Trophoblast cell (in vitro differentiated cells and primary cell): Measurements from ENCODE around the gene SNAP91.

Source experiments
- DNase-seq, 2 donors: peaks; one replicate each; pipeline ENCODE4 v3.0.0-alpha.2; 2016
- H2AFZ ChIP-seq: 2 replicates; pipeline ENCODE4 v1.6.1; 2013; ENCODE audit warnings: low read length, moderate library complexity, mild to moderate bottlenecking; ENCODE audit not compliant: insufficient read depth, poor library complexity
- H2AK5ac ChIP-seq: 2 replicates; pipeline ENCODE4 v1.6.1; 2013; ENCODE audit warnings: mild to moderate bottlenecking, low read length
- H2BK120ac ChIP-seq: 2 replicates; pipeline ENCODE4 v1.6.1; 2013; ENCODE audit warnings: low read length, mild to moderate bottlenecking, moderate library complexity; ENCODE audit not compliant: insufficient read depth, poor library complexity
- H2BK12ac ChIP-seq: 2 replicates; pipeline ENCODE4 v1.6.1; 2013; ENCODE audit warnings: mild to moderate bottlenecking, low read length, moderate library complexity
- H2BK5ac ChIP-seq: 2 replicates; pipeline ENCODE4 v1.6.1; 2013; ENCODE audit warnings: low read length, low read depth, moderate library complexity, mild to moderate bottlenecking; ENCODE audit not compliant: poor library complexity
- H3K14ac ChIP-seq: 2 replicates; pipeline ENCODE4 v1.6.1; 2013; ENCODE audit warnings: mild to moderate bottlenecking, low read length
- H3K18ac ChIP-seq: 2 replicates; pipeline ENCODE4 v1.6.1; 2013; ENCODE audit warnings: mild to moderate bottlenecking, low read length
- H3K23ac ChIP-seq: 2 replicates; pipeline ENCODE4 v1.6.1; 2013; ENCODE audit warnings: low read length
- H3K27ac ChIP-seq: 2 replicates; pipeline ENCODE4 v1.5.1; 2013; ENCODE audit warnings: low read depth, mild to moderate bottlenecking, inconsistent platforms, low read length, moderate library complexity
- H3K27me3 ChIP-seq: 2 replicates; pipeline ENCODE4 v1.6.1; 2013; ENCODE audit warnings: inconsistent platforms, mild to moderate bottlenecking, low read length, moderate library complexity; ENCODE audit not compliant: insufficient read depth
- H3K36me3 ChIP-seq, 2 experiments: 1 replicate in 1 of 2; 2 replicates in 1 of 2; pipeline ENCODE4 v1.6.1; 2013; ENCODE audit warnings: low read length in 2 of 2, mild to moderate bottlenecking in 2 of 2, moderate library complexity in 1 of 2; ENCODE audit not compliant: insufficient read depth in 2 of 2, control insufficient read depth in 1 of 2
- H3K4ac ChIP-seq: 2 replicates; pipeline ENCODE4 v1.6.1; 2013; ENCODE audit warnings: low read depth, mild to moderate bottlenecking, low read length, moderate library complexity
- H3K4me1 ChIP-seq, 2 experiments: 1 replicate in 1 of 2; 2 replicates in 1 of 2; pipeline ENCODE4 v1.6.1; 2013; ENCODE audit warnings: low read length in 2 of 2, mild to moderate bottlenecking in 2 of 2, moderate library complexity in 1 of 2; ENCODE audit not compliant: insufficient read depth in 2 of 2, control insufficient read depth in 1 of 2
- H3K4me2 ChIP-seq: 2 replicates; pipeline ENCODE4 v1.6.1; 2013; ENCODE audit warnings: inconsistent platforms, mild to moderate bottlenecking, low read length, moderate library complexity
- H3K4me3 ChIP-seq: 2 replicates; pipeline ENCODE4 v1.5.1; 2013; ENCODE audit warnings: mild to moderate bottlenecking, low read depth, low read length, inconsistent platforms
- H3K79me1 ChIP-seq: one replicate; pipeline ENCODE4 v1.6.1; 2013; ENCODE audit warnings: low read length
- H3K79me2 ChIP-seq: 2 replicates; pipeline ENCODE4 v1.6.1; 2013; ENCODE audit warnings: low read length, mild to moderate bottlenecking; ENCODE audit not compliant: control insufficient read depth, insufficient read depth, poor library complexity
- H3K9ac ChIP-seq: 2 replicates; pipeline ENCODE4 v1.6.1; 2013; ENCODE audit warnings: mild to moderate bottlenecking, low read length
- H3K9me3 ChIP-seq: 2 replicates; pipeline ENCODE4 v1.6.1; 2013; ENCODE audit warnings: low read depth, mild to moderate bottlenecking, control low read depth, inconsistent platforms, low read length; ENCODE audit not compliant: insufficient read depth
- H4K12ac ChIP-seq: 2 replicates; pipeline ENCODE4 v1.6.1; 2013; ENCODE audit warnings: low read depth, mild to moderate bottlenecking, low read length, moderate library complexity
- H4K8ac ChIP-seq: 2 replicates; pipeline ENCODE4 v1.6.1; 2013; ENCODE audit warnings: low read depth, mild to moderate bottlenecking, low read length, moderate library complexity
- H4K91ac ChIP-seq: one replicate; pipeline ENCODE4 v1.6.1; 2013; ENCODE audit warnings: low read depth, mild to moderate bottlenecking, low read length, moderate library complexity
- WGBS: extraction: QIAGEN DNeasy Blood & Tissue Kit; methylation state at CpG from one replicate; pipeline ENCODE4 v1.1.7; 2013; ENCODE audit warnings: missing lambda C conversion rate; ENCODE audit not compliant: insufficient read length, insufficient coverage; ENCODE audit errors: extremely low coverage; 5-methylcytosine and 5-hydroxymethylcytosine counted together

The SNAP91 gene

DNA sequence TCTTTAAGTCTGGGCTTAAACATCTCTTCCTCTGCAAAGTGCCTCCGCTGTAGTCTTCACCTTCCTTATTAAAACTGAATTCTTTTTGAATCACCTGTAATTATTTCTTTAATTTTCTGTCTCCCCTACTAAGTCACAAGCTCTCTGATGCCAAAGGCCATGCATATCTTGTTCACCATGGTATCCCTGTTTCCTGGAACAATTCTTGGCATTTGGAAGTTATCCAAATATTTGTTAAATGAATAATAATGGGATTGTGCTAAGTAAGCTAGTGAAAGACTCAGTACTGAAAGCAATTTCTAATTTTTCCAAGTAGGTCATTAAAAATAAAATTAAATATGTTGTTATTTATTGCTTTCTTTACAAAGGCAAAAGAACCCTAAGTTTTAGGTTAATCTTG lies 12.2 kb downstream of the SNAP91 start:
- Histone ChIP-seq H2BK120ac (no peak overlapping the region), H3K27me3 (no peaks in the 10 kb centered on the region), H3K36me3 (no peaks in the 10 kb centered on the region), H2BK12ac (no peak overlapping the region), H2AK5ac (no peak overlapping the region), H3K18ac (no peak overlapping the region), H4K12ac (no peak overlapping the region), H3K14ac (no peak overlapping the region), H3K79me1 (no peaks in the 10 kb centered on the region), H4K91ac (no peak overlapping the region), H2AFZ (no peak overlapping the region), H3K9me3 (no peaks in the 10 kb centered on the region), H3K9ac (no peak overlapping the region), H3K4ac (no peak overlapping the region), H3K4me3 (no peak overlapping the region), H3K23ac (no peak overlapping the region), H3K4me1 (no peaks in the 10 kb centered on the region), H3K27ac (no peak overlapping the region), H3K4me2 (no peak overlapping the region), H3K79me2 (no peaks in the 10 kb centered on the region), H4K8ac (no peak overlapping the region), H2BK5ac (no peak overlapping the region)
- no CpG with 5 or more reads among the region's 1 CpG for WGBS
- DNase-seq = peak in 1 of 2 donors; percentile 16

DNA sequence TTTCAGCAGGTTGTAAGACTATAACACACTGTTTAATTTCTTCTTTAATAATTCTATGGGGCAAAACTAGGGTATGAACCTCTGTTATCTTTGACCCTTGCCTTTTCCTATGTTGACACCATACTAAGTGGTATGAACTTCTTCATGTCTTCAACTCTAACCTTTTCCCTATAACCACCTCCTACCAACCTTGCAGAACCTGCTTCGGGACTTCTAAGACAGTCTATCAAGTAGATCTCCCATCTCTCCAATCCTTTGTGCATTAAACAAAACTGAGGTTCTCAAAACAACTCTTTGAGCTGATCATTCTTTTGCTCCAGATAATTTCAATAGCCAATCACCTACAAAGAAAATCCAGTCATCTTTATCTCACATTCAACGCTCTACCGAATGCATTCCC lies 23.4 kb downstream of the SNAP91 start:
- Histone ChIP-seq H3K4me3 (no peak overlapping the region), H3K23ac (no peak overlapping the region), H3K4ac (no peak overlapping the region), H4K91ac (no peak overlapping the region), H3K36me3 (no peaks in the 10 kb centered on the region), H3K14ac (no peak overlapping the region), H3K4me2 (no peak overlapping the region), H3K9me3 (no peaks in the 10 kb centered on the region), H3K27me3 (no peaks in the 10 kb centered on the region), H2BK120ac (no peak overlapping the region), H3K27ac (no peak overlapping the region), H4K8ac (no peak overlapping the region), H3K18ac (no peak overlapping the region), H2BK12ac (no peak overlapping the region), H3K4me1 (no peaks in the 10 kb centered on the region), H3K79me2 (no peaks in the 10 kb centered on the region), H2AFZ (no peak overlapping the region), H2BK5ac (no peak overlapping the region), H4K12ac (no peak overlapping the region), H3K9ac (no peak overlapping the region), H3K79me1 (no peaks in the 10 kb centered on the region), H2AK5ac (no peak overlapping the region)
- WGBS = 100% methylated on average over 2 of the region's 3 CpGs
- DNase-seq = peak in 1 of 2 donors; percentile 50

DNA sequence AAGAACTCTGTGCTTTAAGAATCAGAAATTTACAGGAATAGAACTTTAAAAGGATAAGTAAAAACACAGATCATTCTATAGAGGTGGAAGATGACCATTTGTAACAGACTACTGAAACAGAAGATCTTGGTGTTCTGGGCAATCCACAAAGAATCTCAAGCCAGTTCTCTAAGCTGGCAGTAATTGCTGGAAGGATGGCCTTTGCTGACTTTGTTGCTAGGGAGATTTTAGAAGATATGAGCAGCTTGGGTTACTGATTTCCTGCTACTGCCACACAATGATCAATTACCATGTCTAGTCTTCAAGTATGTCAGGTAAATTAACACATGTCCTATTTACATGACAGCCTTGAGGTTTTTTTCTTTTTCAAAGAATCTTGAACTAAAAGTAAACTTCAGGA lies 31.1 kb downstream of the SNAP91 start:
- no peak overlapping the region for H4K12ac ChIP-seq
- no peak overlapping the region for H3K4me2 ChIP-seq
- no peak overlapping the region for H2AFZ ChIP-seq
- no peak overlapping the region for H3K4me3 ChIP-seq
- no peak overlapping the region for H4K91ac ChIP-seq
- no peak overlapping the region for H2AK5ac ChIP-seq
- no peak overlapping the region for H3K9ac ChIP-seq
- H3K4ac ChIP-seq = no peak overlapping the region
- H3K4me1 ChIP-seq = no peaks in the 10 kb centered on the region
- no peak overlapping the region for H2BK5ac ChIP-seq
- no peak overlapping the region for H2BK12ac ChIP-seq
- H3K27me3 ChIP-seq = no peaks in the 10 kb centered on the region
- H3K36me3 ChIP-seq = no peaks in the 10 kb centered on the region
- DNase-seq = no peak
- no peak overlapping the region for H3K23ac ChIP-seq
- H4K8ac ChIP-seq = no peak overlapping the region
- H3K79me1 ChIP-seq = no peaks in the 10 kb centered on the region
- H3K27ac ChIP-seq = no peak overlapping the region
- no peak overlapping the region for H3K18ac ChIP-seq
- no peak overlapping the region for H3K14ac ChIP-seq
- no peaks in the 10 kb centered on the region for H3K9me3 ChIP-seq
- no peaks in the 10 kb centered on the region for H3K79me2 ChIP-seq
- no peak overlapping the region for H2BK120ac ChIP-seq

DNA sequence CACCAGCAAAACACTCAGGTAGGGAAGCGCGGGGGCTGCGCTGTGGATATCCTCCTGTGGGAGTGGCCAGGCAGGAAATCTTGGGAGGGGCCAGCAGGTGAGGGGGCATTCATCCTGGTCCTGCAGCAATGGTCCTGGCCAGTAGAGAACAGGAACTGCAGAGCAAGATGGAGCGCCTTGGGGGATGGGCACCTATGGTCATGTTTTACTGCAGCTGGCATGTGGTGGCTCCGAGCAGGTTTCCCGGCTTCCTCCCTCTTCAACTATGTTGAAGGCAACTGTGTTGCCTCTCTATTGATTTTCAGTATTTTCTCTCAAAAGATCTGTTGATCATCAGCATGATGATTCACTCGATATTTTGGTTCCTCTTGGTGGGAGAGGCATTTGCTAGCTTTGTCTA lies 70.9 kb downstream of the SNAP91 start:
- WGBS = no CpG with 5 or more reads among the region's 7 CpGs
- Histone ChIP-seq H3K4me2 (no peak overlapping the region), H3K79me1 (no peaks in the 10 kb centered on the region), H2AFZ (no peak overlapping the region), H4K8ac (no peak overlapping the region), H2BK12ac (no peak overlapping the region), H2AK5ac (no peak overlapping the region), H3K4me1 (peaks cover 3 to 8% of the 10 kb centered on the region in 2 experiments), H4K12ac (no peak overlapping the region), H3K79me2 (no peaks in the 10 kb centered on the region), H3K9ac (peak overlapping the region; percentile 69), H3K14ac (no peak overlapping the region), H3K27me3 (no peaks in the 10 kb centered on the region), H3K4me3 (peak overlapping the region; percentile 53), H2BK5ac (no peak overlapping the region), H3K9me3 (no peaks in the 10 kb centered on the region), H3K18ac (no peak overlapping the region), H2BK120ac (no peak overlapping the region), H3K23ac (no peak overlapping the region), H3K4ac (no peak overlapping the region), H3K36me3 (no peaks in the 10 kb centered on the region), H3K27ac (no peak overlapping the region), H4K91ac (no peak overlapping the region)
- no peak for DNase-seq
